Endodermal cell (in vitro differentiated cells): Measurements from ENCODE around the gene ELMO1. TPM values are rescaled to one million over a fixed set of nuclear protein-coding genes. Genes with fewer than 3 reads are reported as not detected.

Experiments used
- DNase-seq: peaks from one replicate; pipeline ENCODE4 v3.0.0-alpha.2; 2017
- H3K27ac ChIP-seq: 2 replicates; pipeline ENCODE4 v1.5.1; 2013; ENCODE audit warnings: mild to moderate bottlenecking, low read depth, low read length, moderate library complexity
- H3K27me3 ChIP-seq: 2 replicates; pipeline ENCODE4 v1.6.1; 2013; ENCODE audit warnings: mild to moderate bottlenecking, low read length, moderate library complexity; ENCODE audit not compliant: insufficient read depth, control insufficient read depth, poor library complexity, severe bottlenecking
- H3K36me3 ChIP-seq: 2 replicates; pipeline ENCODE4 v1.7.0; 2013; ENCODE audit warnings: mild to moderate bottlenecking, low read length, moderate library complexity; ENCODE audit not compliant: control insufficient read depth, insufficient read depth
- H3K4me1 ChIP-seq: one replicate; pipeline ENCODE4 v1.7.0; 2013; ENCODE audit warnings: low read length; ENCODE audit not compliant: control insufficient read depth, insufficient read depth
- H3K4me3 ChIP-seq: 2 replicates; pipeline ENCODE4 v1.5.1; 2013; ENCODE audit warnings: mild to moderate bottlenecking, low read length, moderate library complexity
- H3K9ac ChIP-seq: 2 replicates; pipeline ENCODE4 v1.6.1; 2013; ENCODE audit warnings: mild to moderate bottlenecking, low read length, moderate library complexity; ENCODE audit not compliant: poor library complexity, severe bottlenecking; ENCODE audit errors: extremely low read depth
- H3K9me3 ChIP-seq: 2 replicates; pipeline ENCODE4 v1.6.1; 2013; ENCODE audit warnings: mild to moderate bottlenecking, low read length, moderate library complexity; ENCODE audit not compliant: control insufficient read depth
- H3K27ac Mint-ChIP-seq: 2 replicates; pipeline ENCODE4 v1.8.0; 2020; ENCODE audit warnings: mixed read lengths
- H3K27me3 Mint-ChIP-seq: 2 replicates; pipeline ENCODE4 v1.8.0; 2021; ENCODE audit warnings: mild to moderate bottlenecking, mixed read lengths; ENCODE audit not compliant: insufficient read depth
- H3K36me3 Mint-ChIP-seq: 2 replicates; pipeline ENCODE4 v1.8.0; 2020; ENCODE audit warnings: low read depth, mixed read lengths
- H3K4me1 Mint-ChIP-seq: 2 replicates; pipeline ENCODE4 v1.8.0; 2020; ENCODE audit warnings: mixed read lengths
- H3K4me3 Mint-ChIP-seq: 2 replicates; pipeline ENCODE4 v1.8.0; 2020; ENCODE audit warnings: mild to moderate bottlenecking, moderate library complexity, mixed read lengths
- H3K9me3 Mint-ChIP-seq: 2 replicates; pipeline ENCODE4 v1.8.0; 2020; ENCODE audit warnings: mild to moderate bottlenecking, mixed read lengths
- WGBS, 2 experiments: methylation state at CpG; one replicate each; pipeline versions ENCODE4 v1.1.5 to v1.1.7; 2013; ENCODE audit warnings: missing lambda C conversion rate in 2 of 2, mixed read lengths in 1 of 2; ENCODE audit not compliant: insufficient coverage in 1 of 2, insufficient read length in 1 of 2; 5-methylcytosine and 5-hydroxymethylcytosine counted together
- total RNA-seq, 2 donors: library from RNA; stranded (reverse); fragmentation: NEBNext Ultra II Directional in 1 of 2; extraction: Animal tissue kit (Norgen Biotek cat#: 25700) in 1 of 2; gene quantifications; 2 replicates in 1 of 2; 3 replicates in 1 of 2; pipeline ENCODE4 v1.2.1, GENCODE V29; 2021
- TF ChIP-seq, protein P1 (sequence below): fragments of 200-600 bp; sonication (generic); conservative IDR thresholded peaks from 2 replicates; pipeline ENCODE4 v1.5.0; 2021; ENCODE audit warnings: antibody characterized with exemption, mild to moderate bottlenecking

Gene ELMO1
- total RNA-seq, 2 donors from 2014 or later, result 120 to 131 TPM

DNA sequence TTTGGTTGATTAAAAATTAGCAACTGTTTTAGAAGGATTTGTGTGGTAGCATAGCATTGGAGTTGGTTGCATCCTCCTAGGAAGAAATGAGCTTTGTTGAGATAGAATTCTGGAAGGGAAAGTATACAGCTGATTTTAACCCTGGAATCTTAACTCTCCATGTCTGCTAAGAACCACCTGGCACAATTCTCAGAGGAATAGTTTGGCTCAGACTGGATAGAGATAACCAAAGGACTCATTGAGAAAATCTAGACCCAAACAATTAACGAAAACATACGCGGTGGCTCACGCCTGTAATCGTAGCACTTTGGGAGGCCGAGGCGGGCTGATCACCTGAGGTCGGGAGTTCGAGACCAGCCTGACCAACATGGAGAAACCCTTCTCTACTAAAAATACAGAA, 625.3 kb downstream of the ELMO1 start:
- Mint-ChIP-seq H3K4me1 (no peaks in the 10 kb centered on the region), H3K4me3 (no peak overlapping the region), H3K27ac (no peak overlapping the region), H3K27me3 (peaks cover 3% of the 10 kb centered on the region), H3K36me3 (no peaks in the 10 kb centered on the region), H3K9me3 (no peaks in the 10 kb centered on the region)
- Histone ChIP-seq H3K27me3 (no peaks in the 10 kb centered on the region), H3K4me3 (no peak overlapping the region), H3K9me3 (no peaks in the 10 kb centered on the region), H3K4me1 (no peaks in the 10 kb centered on the region), H3K27ac (no peak overlapping the region), H3K9ac (no peak overlapping the region), H3K36me3 (no peaks in the 10 kb centered on the region)
- no peak for DNase-seq
- WGBS, 2 experiments, result 97% methylated on average over 5 to 9 of the region's 9 CpGs
- TF ChIP-seq, protein P1, sequence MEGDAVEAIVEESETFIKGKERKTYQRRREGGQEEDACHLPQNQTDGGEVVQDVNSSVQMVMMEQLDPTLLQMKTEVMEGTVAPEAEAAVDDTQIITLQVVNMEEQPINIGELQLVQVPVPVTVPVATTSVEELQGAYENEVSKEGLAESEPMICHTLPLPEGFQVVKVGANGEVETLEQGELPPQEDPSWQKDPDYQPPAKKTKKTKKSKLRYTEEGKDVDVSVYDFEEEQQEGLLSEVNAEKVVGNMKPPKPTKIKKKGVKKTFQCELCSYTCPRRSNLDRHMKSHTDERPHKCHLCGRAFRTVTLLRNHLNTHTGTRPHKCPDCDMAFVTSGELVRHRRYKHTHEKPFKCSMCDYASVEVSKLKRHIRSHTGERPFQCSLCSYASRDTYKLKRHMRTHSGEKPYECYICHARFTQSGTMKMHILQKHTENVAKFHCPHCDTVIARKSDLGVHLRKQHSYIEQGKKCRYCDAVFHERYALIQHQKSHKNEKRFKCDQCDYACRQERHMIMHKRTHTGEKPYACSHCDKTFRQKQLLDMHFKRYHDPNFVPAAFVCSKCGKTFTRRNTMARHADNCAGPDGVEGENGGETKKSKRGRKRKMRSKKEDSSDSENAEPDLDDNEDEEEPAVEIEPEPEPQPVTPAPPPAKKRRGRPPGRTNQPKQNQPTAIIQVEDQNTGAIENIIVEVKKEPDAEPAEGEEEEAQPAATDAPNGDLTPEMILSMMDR, result no peak

DNA sequence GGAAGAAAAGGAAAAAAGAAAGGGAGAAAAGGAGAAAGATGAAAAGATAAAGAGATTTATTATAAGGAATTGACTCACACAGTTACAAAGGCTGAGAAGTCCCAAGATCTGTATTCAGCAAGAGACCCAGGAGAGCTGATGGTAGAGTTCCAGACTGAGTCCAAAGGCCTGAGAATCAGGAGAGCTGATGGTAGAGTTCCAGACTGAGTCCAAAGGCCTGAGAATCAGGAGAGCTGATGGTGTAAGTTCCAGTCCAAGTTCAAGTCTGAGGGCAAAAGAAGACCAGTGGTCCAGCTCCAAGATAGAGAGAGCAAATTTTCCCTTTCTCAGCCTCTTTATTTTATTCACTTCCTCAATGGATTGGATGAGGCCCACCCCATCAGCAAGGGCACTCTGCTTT, 627.0 kb downstream of the ELMO1 start:
- H3K4me1 ChIP-seq, result no peaks in the 10 kb centered on the region
- H3K9ac ChIP-seq, result no peak overlapping the region
- Mint-ChIP-seq H3K4me1 (no peaks in the 10 kb centered on the region), H3K36me3 (no peaks in the 10 kb centered on the region), H3K4me3 (no peak overlapping the region), H3K27me3 (peaks cover 3% of the 10 kb centered on the region), H3K27ac (no peak overlapping the region), H3K9me3 (no peaks in the 10 kb centered on the region)
- no peaks in the 10 kb centered on the region for H3K9me3 ChIP-seq
- no peak overlapping the region for H3K27ac ChIP-seq
- no peak overlapping the region for H3K4me3 ChIP-seq
- TF ChIP-seq, protein P1, result no peak
- H3K27me3 ChIP-seq, result no peaks in the 10 kb centered on the region
- no peaks in the 10 kb centered on the region for H3K36me3 ChIP-seq
- no peak for DNase-seq

DNA sequence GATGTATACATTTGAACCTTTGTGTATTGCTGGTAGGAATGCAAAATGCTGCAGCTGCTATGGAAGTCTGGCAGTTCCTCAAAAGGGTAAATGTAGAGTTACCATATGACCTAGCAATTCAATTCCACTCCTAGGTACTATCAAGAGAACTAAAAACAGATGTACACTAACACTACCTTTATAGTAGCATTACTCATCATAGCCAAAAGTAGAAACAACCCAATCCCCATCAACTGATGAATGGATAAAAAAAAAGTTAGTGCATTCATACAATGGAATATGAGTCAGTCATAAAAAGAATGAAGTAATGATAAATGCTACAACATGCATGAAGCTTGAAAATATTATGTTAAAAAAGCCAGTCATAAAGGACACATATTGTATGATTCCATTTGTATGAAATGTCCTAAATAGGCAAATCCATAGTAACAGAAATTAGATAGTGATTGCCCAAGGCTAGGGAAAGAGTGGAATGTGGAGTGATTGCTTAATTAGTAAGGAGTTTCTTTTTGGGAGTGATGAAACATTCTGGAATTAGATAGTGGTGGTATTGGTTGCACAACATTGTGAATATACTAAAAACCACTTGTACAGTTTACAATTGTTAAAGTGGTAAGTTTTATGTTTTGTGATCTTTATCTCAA, 628.0 kb downstream of the ELMO1 start:
- Mint-ChIP-seq H3K4me3 (no peak overlapping the region), H3K9me3 (no peaks in the 10 kb centered on the region), H3K36me3 (no peaks in the 10 kb centered on the region), H3K27me3 (peaks cover 2% of the 10 kb centered on the region), H3K4me1 (no peaks in the 10 kb centered on the region), H3K27ac (no peak overlapping the region)
- Histone ChIP-seq H3K27me3 (no peaks in the 10 kb centered on the region), H3K36me3 (no peaks in the 10 kb centered on the region), H3K9ac (no peak overlapping the region), H3K4me1 (no peaks in the 10 kb centered on the region), H3K27ac (no peak overlapping the region), H3K9me3 (no peaks in the 10 kb centered on the region), H3K4me3 (no peak overlapping the region)
- TF ChIP-seq, protein P1, result no peak
- DNase-seq, result no peak
